ENCODE data around the gene MYCN.
"Not testable (repeated sequence)": the region's sequence is repeated elsewhere in the genome, so short reads cannot be mapped to it uniquely, and the experiment has no call there.

MYCN gene

DNA sequence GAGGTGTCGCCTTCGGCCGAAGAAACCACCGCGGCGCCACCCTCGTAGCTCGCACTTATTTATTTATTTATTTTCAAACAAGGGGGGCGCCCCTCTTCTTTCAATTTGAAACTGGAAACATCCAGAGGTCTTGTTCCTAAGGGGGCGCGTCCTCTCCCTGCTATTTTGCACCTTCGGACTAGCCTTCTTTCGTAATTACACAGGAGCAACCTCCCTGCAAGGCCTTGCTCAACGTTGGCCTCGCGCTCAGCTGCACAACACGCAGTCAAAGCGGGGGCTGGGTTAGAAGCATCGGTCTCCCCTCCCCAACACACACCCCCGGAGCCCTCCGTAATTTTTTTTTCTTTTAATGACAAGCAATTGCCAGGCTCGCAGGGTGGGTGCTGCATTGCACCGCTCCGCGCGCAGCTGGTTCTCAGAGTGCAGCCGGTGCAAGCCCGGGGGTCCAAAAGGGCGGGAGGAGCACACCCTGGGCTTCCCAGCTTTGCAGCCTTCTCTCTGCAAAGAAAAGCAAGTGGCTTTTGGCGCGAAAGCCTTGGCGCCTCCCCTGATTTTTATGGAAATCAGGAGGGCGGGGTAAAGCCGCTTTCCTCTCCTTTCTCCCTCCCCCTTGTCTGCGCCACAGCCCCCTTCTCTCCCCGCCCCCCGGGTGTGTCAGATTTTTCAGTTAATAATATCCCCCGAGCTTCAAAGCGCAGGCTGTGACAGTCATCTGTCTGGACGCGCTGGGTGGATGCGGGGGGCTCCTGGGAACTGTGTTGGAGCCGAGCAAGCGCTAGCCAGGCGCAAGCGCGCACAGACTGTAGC is at the start of gene MYCN:
MYCN (plus strand) TSS at position 697 of the 807 bp plus-strand sequence. CDS start 1,515 bp downstream, outside the sequence.
- H3K4me3 ChIP-seq (ENCODE audit: low read depth, low read length), result peak within 1 kb of the TSS; percentile 38
- peak; percentile 5 for DNase-seq (ENCODE audit: low read depth)

- no peak overlapping the region for H3K4me3 ChIP-seq (ENCODE audit: low read depth, low read length)
- DNase-seq (ENCODE audit: low read depth), result no peak
These were observed 49.1 kb upstream of the MYCN start for GRCh38 chr2:15890936-15891905.

- H3K4me3 ChIP-seq (ENCODE audit: low read depth, low read length), result no peak overlapping the region
- DNase-seq (ENCODE audit: low read depth), result no peak
These were observed 48.0 kb upstream of the MYCN start for GRCh38 chr2:15892151-15892880.

GRCh38 chr2:15893085-15893484 is 47.3 kb upstream of the MYCN start:
- no peak overlapping the region for H3K4me3 ChIP-seq (ENCODE audit: low read depth, low read length)
- DNase-seq (ENCODE audit: low read depth), result no peak

DNA sequence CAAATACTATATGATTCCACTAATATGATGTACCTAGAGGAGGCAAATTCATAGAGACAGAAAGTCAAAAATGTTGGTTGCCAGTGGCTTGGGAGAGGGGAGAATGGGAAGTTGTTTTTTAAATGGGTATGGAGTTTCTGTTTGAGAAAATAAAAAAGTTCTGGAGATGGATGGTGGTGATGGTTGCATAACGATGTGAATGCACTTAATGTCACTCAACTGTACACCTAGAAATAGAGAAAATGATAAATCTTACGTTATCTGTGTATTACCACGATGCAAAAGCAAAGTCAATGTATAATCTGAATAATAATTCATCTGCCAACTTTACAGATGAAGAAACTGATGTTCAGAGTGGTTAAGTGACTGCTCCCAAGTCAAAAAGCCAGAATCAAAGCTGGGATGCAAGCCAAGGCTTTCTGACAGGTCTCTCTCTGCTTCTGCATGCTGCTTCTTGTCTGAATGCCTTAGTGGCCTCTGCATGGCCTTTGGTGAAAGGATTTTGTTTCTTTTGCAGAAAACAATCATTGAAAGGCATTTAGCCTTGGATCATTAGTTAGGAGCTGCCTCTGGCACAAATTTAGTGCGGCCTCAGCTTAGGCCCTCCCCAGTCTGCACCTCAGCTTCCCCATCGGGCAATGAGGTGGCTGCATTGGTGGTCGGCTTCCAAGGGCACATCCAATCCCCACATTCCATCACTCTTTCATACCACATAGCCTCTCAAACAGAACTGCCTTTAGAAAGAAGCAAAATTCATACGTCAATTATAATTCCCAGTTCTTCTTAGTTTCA is 46.5 kb upstream of the MYCN start:
- no peak for DNase-seq (ENCODE audit: low read depth)

GRCh38 chr2:15894481-15895144 is 45.7 kb upstream of the MYCN start:
- no peak for DNase-seq (ENCODE audit: low read depth)
- H3K4me3 ChIP-seq (ENCODE audit: low read depth, low read length), result no peak overlapping the region

More for the DNA sequence above, 46.5 kb upstream of the MYCN start:
- no peak overlapping the region for H3K4me3 ChIP-seq (ENCODE audit: low read depth, low read length)

GRCh38 chr2:15895615-15896469 is 44.5 kb upstream of the MYCN start:
- no peak overlapping the region for H3K4me3 ChIP-seq (ENCODE audit: low read depth, low read length)
- no peak for DNase-seq (ENCODE audit: low read depth)

DNA sequence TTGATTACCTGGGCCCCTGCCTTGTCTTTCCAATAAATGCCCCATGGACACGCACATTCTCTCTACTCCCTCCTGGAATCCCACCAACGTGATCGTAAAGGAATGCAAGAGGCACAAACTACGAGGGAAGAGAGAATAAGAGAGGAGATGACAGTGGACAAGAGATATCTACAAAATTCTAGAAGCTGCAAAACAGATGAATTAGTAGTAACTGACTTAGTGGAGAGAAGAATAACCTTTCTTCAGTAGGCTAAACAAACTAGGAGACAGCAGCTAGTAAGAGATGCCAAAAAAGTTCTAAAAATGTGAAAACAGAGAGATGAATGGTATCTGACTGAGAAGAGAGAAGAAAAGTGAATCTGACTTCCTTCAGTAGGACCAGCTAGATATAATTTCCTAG is 43.5 kb upstream of the MYCN start:
- H3K4me3 ChIP-seq (ENCODE audit: low read depth, low read length), result no peak overlapping the region
- no peak for DNase-seq (ENCODE audit: low read depth)

GRCh38 chr2:15897431-15898098 is 42.8 kb upstream of the MYCN start:
- no peak overlapping the region for H3K4me3 ChIP-seq (ENCODE audit: low read depth, low read length)
- no peak for DNase-seq (ENCODE audit: low read depth)

- DNase-seq (ENCODE audit: low read depth), result no peak
These were observed 41.1 kb upstream of the MYCN start for GRCh38 chr2:15899327-15899612.

GRCh38 chr2:15899751-15900493 is 40.4 kb upstream of the MYCN start:
- DNase-seq (ENCODE audit: low read depth), result no peak
- H3K4me3 ChIP-seq (ENCODE audit: low read depth, low read length), result no peak overlapping the region

More at GRCh38 chr2:15899327-15899612, 41.1 kb upstream of the MYCN start:
- H3K4me3 ChIP-seq (ENCODE audit: low read depth, low read length), result no peak overlapping the region

- H3K4me3 ChIP-seq (ENCODE audit: low read depth, low read length), result no peak overlapping the region
- no peak for DNase-seq (ENCODE audit: low read depth)
These were observed 39.1 kb upstream of the MYCN start for GRCh38 chr2:15901095-15901807.

GRCh38 chr2:15901808-15902130 is 38.6 kb upstream of the MYCN start:
- no peak overlapping the region for H3K4me3 ChIP-seq (ENCODE audit: low read depth, low read length)
- DNase-seq (ENCODE audit: low read depth), result no peak

DNA sequence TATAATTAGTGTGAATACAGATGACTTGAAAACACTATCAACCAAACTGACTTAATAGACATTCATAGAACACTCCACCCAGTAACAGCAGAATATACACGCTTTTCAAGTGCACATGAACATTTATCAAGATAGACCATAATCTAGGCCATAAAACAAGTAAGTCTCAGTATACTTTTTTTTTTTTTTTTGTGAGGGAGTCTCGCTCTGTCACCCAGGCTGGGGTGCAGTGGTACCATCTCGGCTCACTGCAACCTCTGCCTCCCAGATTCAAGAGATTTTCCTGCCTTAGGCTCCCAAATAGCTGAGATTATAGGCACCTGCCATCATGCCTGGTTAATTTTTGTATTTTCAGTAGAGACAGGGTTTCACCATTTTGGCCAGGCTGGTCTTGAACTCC is 36.4 kb upstream of the MYCN start:
- not testable (repeated sequence) for DNase-seq (ENCODE audit: low read depth); H3K4me3 ChIP-seq (ENCODE audit: low read depth, low read length)

GRCh38 chr2:15905267-15905645 is 35.1 kb upstream of the MYCN start:
- H3K4me3 ChIP-seq (ENCODE audit: low read depth, low read length), result no peak overlapping the region
- DNase-seq (ENCODE audit: low read depth), result no peak

GRCh38 chr2:15905986-15906491 is 34.3 kb upstream of the MYCN start:
- no peak overlapping the region for H3K4me3 ChIP-seq (ENCODE audit: low read depth, low read length)
- no peak for DNase-seq (ENCODE audit: low read depth)
